IMR-90 (cell line): ENCODE results near the gene KCNH5. TPM values are rescaled to one million over a fixed set of nuclear protein-coding genes. Genes with fewer than 3 reads are reported as not detected.

Experiments
- ATAC-seq: fragments of 200-7000 bp; cut with Tn5 transposase; 2 replicates; pipeline ENCODE4 v1.9.1; 2020; ENCODE audit warnings: low read depth, mild to moderate bottlenecking, moderate library complexity
- BruUV-seq: library from RNA; stranded (reverse); fragments of 400-500 nt; replicated peaks from 2 replicates; lab custom pipeline; 2021; lab: Mats Ljungman, UMichigan
- CTCF ChIA-PET: fragments of 300-600 bp; formaldehyde crosslinking; extraction: SDS; loops from one replicate; lab custom pipeline; 2021; ENCODE audit warnings: antibody characterized with exemption; lab: Yijun Ruan, JAX
- POLR2A ChIA-PET: fragments of 300-600 bp; sonication (Branson Sonifier 250); formaldehyde crosslinking; loops from one replicate; lab custom pipeline; 2022; ENCODE audit warnings: antibody characterized with exemption; ENCODE audit not compliant: unreplicated experiment; lab: Charles Lee
- DNase-seq: peaks from one replicate; pipeline ENCODE4 v3.0.0; 2013
- H2AFZ ChIP-seq: replicated peaks from 2 replicates; pipeline ENCODE3; 2013; ENCODE audit warnings: low read length, mild to moderate bottlenecking; ENCODE audit not compliant: poor library complexity
- H2AK5ac ChIP-seq: 2 replicates; pipeline ENCODE4 v1.6.1; 2013; ENCODE audit warnings: low read depth, low read length, inconsistent platforms
- H2AK9ac ChIP-seq: replicated peaks from 2 replicates; pipeline ENCODE3; 2013; ENCODE audit warnings: mild to moderate bottlenecking, low read depth, low read length, moderate library complexity; ENCODE audit not compliant: poor library complexity
- H2BK120ac ChIP-seq: 2 replicates; pipeline ENCODE4 v1.6.1; 2013; ENCODE audit warnings: low read depth, low read length, inconsistent platforms
- H2BK15ac ChIP-seq: 3 replicates; pipeline ENCODE4 v1.6.1; 2013; ENCODE audit warnings: low read depth, low read length, inconsistent platforms
- H2BK20ac ChIP-seq: 2 replicates; pipeline ENCODE4 v1.6.1; 2013; ENCODE audit warnings: low read depth, mild to moderate bottlenecking, inconsistent platforms, low read length, moderate library complexity
- H2BK5ac ChIP-seq: 2 replicates; pipeline ENCODE4 v1.6.1; 2013; ENCODE audit warnings: mild to moderate bottlenecking, low read depth, low read length, inconsistent platforms; ENCODE audit not compliant: poor library complexity, severe bottlenecking
- H3K14ac ChIP-seq: replicated peaks from 2 replicates; pipeline ENCODE4 v1.6.1; 2013; ENCODE audit warnings: low read depth, low read length, inconsistent platforms
- H3K18ac ChIP-seq: 2 replicates; pipeline ENCODE4 v1.6.1; 2013; ENCODE audit warnings: low read depth, low read length, control low read depth
- H3K23ac ChIP-seq: 2 replicates; pipeline ENCODE4 v1.6.1; 2013; ENCODE audit warnings: low read depth, low read length, inconsistent platforms
- H3K27ac ChIP-seq: 2 replicates; pipeline ENCODE4 v1.5.1; 2013; ENCODE audit warnings: mild to moderate bottlenecking, control low read depth, low read length; ENCODE audit not compliant: insufficient read depth
- H3K27me3 ChIP-seq: 2 replicates; pipeline ENCODE4 v1.6.1; 2013; ENCODE audit warnings: low read length; ENCODE audit not compliant: control insufficient read depth, insufficient read depth
- H3K36me3 ChIP-seq: 2 replicates; pipeline ENCODE4 v1.6.1; 2013; ENCODE audit warnings: low read length, mixed read lengths; ENCODE audit not compliant: control insufficient read depth, insufficient read depth
- H3K4ac ChIP-seq: 2 replicates; pipeline ENCODE4 v1.6.1; 2013; ENCODE audit warnings: low read depth, low read length, inconsistent platforms
- H3K4me1 ChIP-seq: 2 replicates; pipeline ENCODE4 v1.6.1; 2013; ENCODE audit warnings: low read length, mixed read lengths; ENCODE audit not compliant: control insufficient read depth, insufficient read depth
- H3K4me2 ChIP-seq: 2 replicates; pipeline ENCODE4 v1.6.1; 2013; ENCODE audit warnings: low read depth, mild to moderate bottlenecking, control low read depth, low read length, moderate library complexity
- H3K4me3 ChIP-seq: 2 replicates; pipeline ENCODE4 v1.5.1; 2013; ENCODE audit warnings: low read depth, mild to moderate bottlenecking, control low read depth, low read length, moderate library complexity; ENCODE audit not compliant: insufficient read depth
- H3K56ac ChIP-seq: 2 replicates; pipeline ENCODE4 v1.6.1; 2013; ENCODE audit warnings: low read length, inconsistent platforms; ENCODE audit not compliant: insufficient read depth; ENCODE audit errors: extremely low read depth
- H3K79me1 ChIP-seq, 2 experiments: 2 replicates each; pipeline ENCODE4 v1.6.1; 2013; ENCODE audit warnings: low read length in 2 of 2, inconsistent platforms in 1 of 2, low read depth in 1 of 2
- H3K9ac ChIP-seq: 2 replicates; pipeline ENCODE4 v1.6.1; 2013; ENCODE audit warnings: low read depth, low read length, control low read depth
- H3K9me1 ChIP-seq: 2 replicates; pipeline ENCODE4 v1.6.1; 2013; ENCODE audit warnings: low read length, inconsistent platforms; ENCODE audit not compliant: insufficient read depth
- H3K9me3 ChIP-seq: 2 replicates; pipeline ENCODE4 v1.6.1; 2013; ENCODE audit warnings: low read length; ENCODE audit not compliant: control insufficient read depth, insufficient read depth
- H4K20me1 ChIP-seq: 2 replicates; pipeline ENCODE4 v1.6.1; 2013; ENCODE audit warnings: low read length, inconsistent platforms; ENCODE audit not compliant: insufficient read depth
- H4K5ac ChIP-seq: 2 replicates; pipeline ENCODE4 v1.6.1; 2013; ENCODE audit warnings: mild to moderate bottlenecking, low read depth, low read length, control low read depth
- H4K8ac ChIP-seq, 2 experiments: 2 replicates each; pipeline ENCODE4 v1.6.1; 2013; ENCODE audit warnings: low read depth in 2 of 2, low read length in 2 of 2, control low read depth in 1 of 2, inconsistent platforms in 1 of 2
- H4K91ac ChIP-seq: 2 replicates; pipeline ENCODE4 v1.6.1; 2013; ENCODE audit warnings: low read depth, low read length, inconsistent platforms; ENCODE audit not compliant: insufficient read depth
- CEBPB ChIP-seq: IDR thresholded peaks from 2 replicates; pipeline ENCODE4 v1.6.1; 2012; ENCODE audit warnings: low read depth, low read length, improper control_type of control experiment
- MAFK ChIP-seq: IDR thresholded peaks from 2 replicates; pipeline ENCODE4 v1.6.1; 2012; ENCODE audit warnings: low read depth, low read length, improper control_type of control experiment
- MXI1 ChIP-seq: IDR thresholded peaks from 2 replicates; pipeline ENCODE4 v1.6.1; 2012; ENCODE audit warnings: low read depth, mild to moderate bottlenecking, low read length, moderate library complexity, borderline replicate concordance
- RFX5 ChIP-seq: IDR thresholded peaks from 2 replicates; pipeline ENCODE4 v1.8.0; 2012; ENCODE audit warnings: low read depth, mild to moderate bottlenecking, low read length, moderate library complexity
- WGBS, 2 experiments: methylation state at CpG; one replicate each; pipeline versions ENCODE4 v1.1.5 to v1.1.7; 2013; ENCODE audit warnings: missing lambda C conversion rate in 2 of 2; ENCODE audit not compliant: insufficient read length in 1 of 2; ENCODE audit errors: extremely low coverage in 2 of 2; 5-methylcytosine and 5-hydroxymethylcytosine counted together
- dilution Hi-C: fragments of 300-500 bp; cut with HindIII; formaldehyde crosslinking; loops from one replicate; pipeline ENCODE4 v1.14.3; 2018; ENCODE audit warnings: low sequenced_read_pairs; ENCODE audit not compliant: unreplicated experiment
- in situ Hi-C: fragments of 300-500 bp; cut with MboI; formaldehyde crosslinking; loops from 3 replicates; pipeline ENCODE4 v1.14.3; 2019; ENCODE audit warnings: low sequenced_read_pairs, inconsistent platforms, mixed read lengths
- intact Hi-C: fragments of 100-400 bp; cut with micrococcal nuclease; formaldehyde crosslinking; loops from 2 replicates; pipeline ENCODE4 v1.10.0; 2022
- polyA plus RNA-seq, 3 experiments: library from polyadenylated mRNA; depleted of rRNA; stranded (reverse); fragments of >200 nt; gene quantifications; 2 replicates each; pipeline ENCODE4 v1.2.3, GENCODE V29; 2012; ENCODE audit warnings: low replicate concordance in 1 of 3
- total RNA-seq: library from RNA; depleted of rRNA; stranded (reverse); fragments of >200 nt; gene quantifications from 2 replicates; pipeline ENCODE4 v1.2.3, GENCODE V29; 2012

The KCNH5 gene
- total and polyA plus RNA-seq, 2 of the 4 experiments (the other 2 are of a cell fraction), result under 0.01 to 0.03 TPM

- CTCF ChIA-PET, result no interaction called here
- Histone ChIP-seq H4K20me1 (no peaks in the 10 kb centered on the region), H2AK9ac (no peak overlapping the region), H3K14ac (no peak overlapping the region), H2BK120ac (no peak overlapping the region), H4K5ac (no peak overlapping the region), H3K9me3 (no peaks in the 10 kb centered on the region), H3K9me1 (no peaks in the 10 kb centered on the region), H2AK5ac (no peak overlapping the region), H3K36me3 (no peaks in the 10 kb centered on the region), H3K4me2 (no peak overlapping the region), H3K27me3 (no peaks in the 10 kb centered on the region), H3K23ac (no peak overlapping the region), H3K4me3 (no peak overlapping the region), H4K8ac (no peak overlapping the region), H2AFZ (no peak overlapping the region), H3K4ac (no peak overlapping the region), H2BK20ac (no peak overlapping the region), H2BK15ac (no peak overlapping the region), H3K56ac (no peak overlapping the region), H3K9ac (no peak overlapping the region), H4K91ac (no peak overlapping the region), H3K4me1 (no peaks in the 10 kb centered on the region), H3K18ac (no peak overlapping the region), H2BK5ac (peak overlapping the region; percentile 19), H3K27ac (no peak overlapping the region), H3K79me1 (no peaks in the 10 kb centered on the region)
- ATAC-seq (no peak), DNase-seq (peak; percentile 22)
- in situ Hi-C loops (no loop called here), dilution Hi-C loops (no loop called here), intact Hi-C loops (no loop called here)
- no TSS peak for BruUV-seq
- WGBS, 2 experiments, result no CpG with 5 or more reads among the region's 1 CpG
- POLR2A ChIA-PET, result no interaction called here
- TF ChIP-seq MXI1 (no peak), MAFK (no peak), CEBPB (no peak), RFX5 (no peak)
Measured at GRCh38 chr14:62661818-62662217, 383.4 kb downstream of the KCNH5 start.
